ENCODE results near the gene SIRT4. TPM values are rescaled to one million over a fixed set of nuclear protein-coding genes. Genes with fewer than 3 reads are reported as not detected.

The SIRT4 gene
- total and polyA plus RNA-seq, 2 of the 8 experiments (the other 6 are each of a cell fraction or from before 2014, with no cell fraction given) = 3.8 to 4.1 TPM

GRCh38 chr12:120301962-120302815, at the start of gene SIRT4 (continued):
- TF ChIP-seq CHD7 (IDR thresholded peaks at IDR 0.05; ENCODE audit: insufficient replicate concordance, low read length) = no peak
- TF ChIP-seq TEAD4 (IDR thresholded peaks at IDR 0.05; ENCODE audit: low read depth, low read length) = no peak
- TF ChIP-seq SIN3A (conservative IDR thresholded peaks at IDR 0.05 in 1 of 2, IDR thresholded peaks at IDR 0.05 in 1 of 2; ENCODE audit: low read depth in 1 of 2, low read length in 2 of 2) = peak; percentile 82 to 90; a peak in 3 of 4 replicates
- no peak for TF ChIP-seq E2F6 (IDR thresholded peaks at IDR 0.05)
- 0 out of 2 replicates have a peak, but pooled peaks have one; percentile 34 for TF ChIP-seq TAF1 (IDR thresholded peaks at IDR 0.05; ENCODE audit: low read depth, low read length)
- no peak for TF ChIP-seq EGR1 (IDR thresholded peaks at IDR 0.05; ENCODE audit: borderline replicate concordance, low read depth, low read length)
- TF ChIP-seq PHF8 (conservative IDR thresholded peaks at IDR 0.05; ENCODE audit: low read depth, low read length) = peak; percentile 36; the same call in 1 of the 2 replicates
- TF ChIP-seq SUZ12 (IDR thresholded peaks at IDR 0.05; ENCODE audit: low read length) = no peak

All from H1 (cell line).